ENCODE measurements around the gene HIRIP3.

HIRIP3 gene

GRCh38 chr16:29958756-29959155 lies 36.7 kb downstream of the HIRIP3 start:
- no peak for DNase-seq

- DNase-seq, result no peak
Observed at GRCh38 chr16:29951625-29952365, 43.6 kb downstream of the HIRIP3 start.

- no peak for DNase-seq
Observed at GRCh38 chr16:29950806-29951461, 44.5 kb downstream of the HIRIP3 start.

- DNase-seq, result no peak
Observed at GRCh38 chr16:29947897-29948296, 47.5 kb downstream of the HIRIP3 start.

GRCh38 chr16:29943846-29944799 lies 51.3 kb downstream of the HIRIP3 start:
- DNase-seq, result no peak
